SU-DHL-6 (cell line): ENCODE results near the gene FNBP1L.
"Not testable (repeated sequence)": the region's sequence is repeated elsewhere in the genome, so short reads cannot be mapped to it uniquely, and the experiment has no call there.

Experiments
- H2AFZ ChIP-seq: fragments of 200-600 bp; sonication (generic); 2 replicates; pipeline ENCODE4 v1.6.1; 2014; ENCODE audit warnings: low read depth, mild to moderate bottlenecking, moderate library complexity, mixed read lengths, antibody characterized with exemption, low read length; ENCODE audit not compliant: severe bottlenecking
- H3F3A ChIP-seq: fragments of 200-600 bp; shearing (Covaris generic); 2 replicates; pipeline ENCODE4 v1.6.0; 2016; ENCODE audit warnings: antibody characterized with exemption, mild to moderate bottlenecking; ENCODE audit not compliant: insufficient read depth
- H3K27ac ChIP-seq: fragments of 200-600 bp; sonication (generic); 2 replicates; pipeline ENCODE4 v1.5.1; 2016; ENCODE audit warnings: low read depth, mild to moderate bottlenecking, low read length, moderate library complexity, mixed read lengths
- H3K27me3 ChIP-seq: fragments of 200-600 bp; sonication (generic), shearing (Covaris generic); 2 replicates; pipeline ENCODE4 v1.6.0; 2014; ENCODE audit warnings: mild to moderate bottlenecking, low read length
- H3K36me3 ChIP-seq: fragments of 200-600 bp; sonication (generic); 2 replicates; pipeline ENCODE4 v1.6.1; 2014; ENCODE audit warnings: mild to moderate bottlenecking, low read length, mixed read lengths
- H3K4me2 ChIP-seq: fragments of 300-600, 200-600 bp; shearing (Covaris generic), sonication (generic); 2 replicates; pipeline ENCODE4 v1.6.0; 2014; ENCODE audit warnings: low read length, low read depth, mild to moderate bottlenecking; ENCODE audit not compliant: poor library complexity, severe bottlenecking
- H3K4me3 ChIP-seq: fragments of 200-600 bp; sonication (generic); 2 replicates; pipeline ENCODE4 v1.5.1; 2014; ENCODE audit warnings: antibody characterized with exemption, low read length, mild to moderate bottlenecking, mixed read lengths; ENCODE audit not compliant: insufficient read depth, poor library complexity, severe bottlenecking
- H3K79me2 ChIP-seq: fragments of 200-600 bp; sonication (generic); 2 replicates; pipeline ENCODE4 v1.6.1; 2014; ENCODE audit warnings: mild to moderate bottlenecking, low read length, moderate library complexity; ENCODE audit not compliant: insufficient read depth
- H3K9ac ChIP-seq: fragments of 200-600 bp; sonication (generic); 2 replicates; pipeline ENCODE4 v1.7.0; 2014; ENCODE audit warnings: mild to moderate bottlenecking, low read length
- H3K9me2 ChIP-seq: fragments of 200-600 bp; sonication (generic); replicated peaks from 2 replicates; pipeline ENCODE4 v1.6.1; 2014; ENCODE audit warnings: low read length; ENCODE audit not compliant: insufficient read depth
- H3K9me3 ChIP-seq: fragments of 200-600 bp; sonication (generic); 2 replicates; pipeline ENCODE4 v1.6.1; 2014; ENCODE audit warnings: low read length, mixed read lengths; ENCODE audit not compliant: insufficient read depth
- H4K20me1 ChIP-seq: fragments of 200-600 bp; sonication (generic); 2 replicates; pipeline ENCODE4 v1.6.1; 2014; ENCODE audit warnings: low read depth, mild to moderate bottlenecking, antibody characterized with exemption, low read length, moderate library complexity, mixed read lengths
- EZH2phosphoT487 ChIP-seq: fragments of 200-600 bp; sonication (generic), shearing (Covaris generic); conservative IDR thresholded peaks from 2 replicates; pipeline ENCODE4 v1.6.1; 2018; ENCODE audit warnings: mild to moderate bottlenecking, antibody characterized with exemption, low read length, moderate library complexity, mixed read lengths
- TF ChIP-seq, protein P1 (sequence below): fragments of 200-600 bp; sonication (generic); IDR thresholded peaks from one replicate; pipeline ENCODE4 v1.5.1; 2017; ENCODE audit warnings: antibody characterized with exemption, mild to moderate bottlenecking, low read length, moderate library complexity; ENCODE audit not compliant: insufficient read depth, poor library complexity, severe bottlenecking

The FNBP1L gene

DNA sequence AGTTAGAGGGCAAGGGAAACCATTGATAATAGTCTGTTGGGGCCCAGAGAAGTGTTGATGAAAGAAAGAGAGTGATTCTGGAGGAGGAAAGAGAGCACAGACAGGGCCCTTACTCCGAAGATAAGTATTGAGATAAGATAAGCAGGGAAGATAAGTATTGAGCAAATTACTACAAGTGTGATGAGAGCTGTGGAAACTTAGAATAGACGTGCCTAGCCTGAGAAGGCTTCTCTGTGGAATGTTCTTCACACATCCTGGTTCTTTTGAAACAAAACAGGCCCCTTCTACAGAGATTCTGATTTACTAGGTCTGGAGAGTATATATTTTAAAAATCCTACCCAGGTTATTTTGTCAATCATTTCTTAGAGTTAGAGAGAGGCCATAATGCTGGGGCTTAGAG, 26.4 kb downstream of the FNBP1L start:
- TF ChIP-seq EZH2phosphoT487 = no peak
- TF ChIP-seq, protein P1, sequence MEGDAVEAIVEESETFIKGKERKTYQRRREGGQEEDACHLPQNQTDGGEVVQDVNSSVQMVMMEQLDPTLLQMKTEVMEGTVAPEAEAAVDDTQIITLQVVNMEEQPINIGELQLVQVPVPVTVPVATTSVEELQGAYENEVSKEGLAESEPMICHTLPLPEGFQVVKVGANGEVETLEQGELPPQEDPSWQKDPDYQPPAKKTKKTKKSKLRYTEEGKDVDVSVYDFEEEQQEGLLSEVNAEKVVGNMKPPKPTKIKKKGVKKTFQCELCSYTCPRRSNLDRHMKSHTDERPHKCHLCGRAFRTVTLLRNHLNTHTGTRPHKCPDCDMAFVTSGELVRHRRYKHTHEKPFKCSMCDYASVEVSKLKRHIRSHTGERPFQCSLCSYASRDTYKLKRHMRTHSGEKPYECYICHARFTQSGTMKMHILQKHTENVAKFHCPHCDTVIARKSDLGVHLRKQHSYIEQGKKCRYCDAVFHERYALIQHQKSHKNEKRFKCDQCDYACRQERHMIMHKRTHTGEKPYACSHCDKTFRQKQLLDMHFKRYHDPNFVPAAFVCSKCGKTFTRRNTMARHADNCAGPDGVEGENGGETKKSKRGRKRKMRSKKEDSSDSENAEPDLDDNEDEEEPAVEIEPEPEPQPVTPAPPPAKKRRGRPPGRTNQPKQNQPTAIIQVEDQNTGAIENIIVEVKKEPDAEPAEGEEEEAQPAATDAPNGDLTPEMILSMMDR = no peak
- H3K4me3 ChIP-seq = no peak overlapping the region
- H3K79me2 ChIP-seq = no peaks in the 10 kb centered on the region
- H4K20me1 ChIP-seq = no peaks in the 10 kb centered on the region
- no peak overlapping the region for H3K9ac ChIP-seq
- H3K9me3 ChIP-seq = peaks cover 2% of the 10 kb centered on the region; the same call in 1 of the 2 replicates
- no peak overlapping the region for H3K4me2 ChIP-seq
- no peaks in the 10 kb centered on the region for H3K27me3 ChIP-seq
- no peaks in the 10 kb centered on the region for H3K36me3 ChIP-seq
- no peaks in the 10 kb centered on the region for H3F3A ChIP-seq
- no peak overlapping the region for H3K27ac ChIP-seq
- no peaks in the 10 kb centered on the region for H3K9me2 ChIP-seq
- no peak overlapping the region for H2AFZ ChIP-seq

DNA sequence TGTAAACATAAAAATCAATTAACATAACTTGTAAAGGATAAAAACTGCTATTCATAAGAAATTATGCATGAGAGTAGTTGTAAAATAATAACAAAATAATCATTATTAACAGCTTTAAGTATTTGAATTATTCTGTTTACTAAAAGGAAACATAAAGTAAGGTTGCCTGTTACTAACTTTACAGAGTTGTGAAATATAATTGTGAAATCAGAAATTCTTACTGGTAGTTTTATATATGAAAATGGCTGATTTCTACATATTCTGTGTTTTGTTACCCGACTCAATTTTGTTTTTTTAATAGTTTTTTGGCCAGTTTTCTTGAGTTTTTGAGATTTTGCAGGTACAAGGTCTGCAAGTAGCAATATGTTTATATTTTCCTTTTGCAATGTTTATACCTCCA, 27.8 kb downstream of the FNBP1L start:
- Histone ChIP-seq H3K9ac (no peak overlapping the region), H3K27me3 (no peaks in the 10 kb centered on the region), H3K27ac (no peak overlapping the region), H3K4me3 (no peak overlapping the region), H3K9me3 (peaks cover 4% of the 10 kb centered on the region; the same call in 1 of the 2 replicates), H3F3A (no peaks in the 10 kb centered on the region), H4K20me1 (no peaks in the 10 kb centered on the region), H3K36me3 (no peaks in the 10 kb centered on the region), H2AFZ (no peak overlapping the region), H3K79me2 (no peaks in the 10 kb centered on the region), H3K9me2 (no peaks in the 10 kb centered on the region), H3K4me2 (no peak overlapping the region)
- TF ChIP-seq, protein P1 = no peak
- no peak for TF ChIP-seq EZH2phosphoT487

DNA sequence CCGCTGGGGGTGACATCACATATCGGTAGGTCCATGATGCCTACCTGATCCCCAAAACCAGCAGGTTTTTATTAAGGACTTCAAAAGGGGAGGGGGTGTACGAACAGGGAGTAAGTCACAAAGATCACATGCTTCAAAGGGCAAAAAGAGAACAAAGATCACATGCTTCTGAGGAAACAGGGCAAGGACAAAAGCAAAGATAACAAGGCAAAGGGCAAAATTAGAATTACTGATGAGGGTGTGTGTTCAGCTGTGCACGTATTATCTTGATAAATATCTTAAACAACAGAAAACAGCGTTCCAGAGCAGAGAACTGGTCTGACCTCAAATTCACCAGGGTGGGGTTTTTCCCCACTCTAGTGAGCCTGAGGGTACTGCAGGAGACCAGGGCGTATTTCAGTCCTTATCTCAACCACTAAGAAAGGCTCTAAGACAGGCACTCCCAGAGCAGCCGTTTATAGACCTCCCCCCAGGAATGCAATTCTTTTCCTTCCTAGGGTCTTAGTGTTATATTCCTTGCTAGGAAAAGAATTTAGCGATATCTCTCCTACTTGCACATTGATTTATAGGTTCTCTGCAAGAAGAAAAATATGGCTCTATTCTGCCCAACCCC, 31.3 kb downstream of the FNBP1L start:
- not testable (repeated sequence) for H3K79me2 ChIP-seq, H3K9me3 ChIP-seq, H4K20me1 ChIP-seq

DNA sequence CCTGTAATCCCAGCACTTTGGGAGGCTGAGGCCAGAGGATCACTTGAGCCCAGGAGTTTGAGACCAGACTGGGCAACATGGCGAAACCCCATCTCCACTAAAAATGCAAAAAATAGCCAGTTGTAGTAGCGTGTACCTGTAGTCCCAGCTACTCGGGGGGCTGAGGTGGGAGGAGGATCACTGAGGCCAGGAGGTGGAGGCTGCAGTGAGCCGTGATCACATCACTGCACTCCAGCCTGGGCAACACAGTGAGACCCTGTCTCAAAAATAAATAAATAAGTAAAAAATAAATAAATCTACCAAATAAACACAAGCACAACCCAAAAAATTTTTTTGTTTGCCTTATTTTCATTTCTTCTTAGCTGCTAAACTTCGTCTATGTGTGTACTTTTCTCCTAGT, 34.0 kb downstream of the FNBP1L start:
- not testable (repeated sequence) for H4K20me1 ChIP-seq, H3K4me3 ChIP-seq, H3K9me2 ChIP-seq, H3K36me3 ChIP-seq, H3K79me2 ChIP-seq, H3F3A ChIP-seq, H3K4me2 ChIP-seq, H3K9me3 ChIP-seq, H2AFZ ChIP-seq, H3K9ac ChIP-seq, H3K27ac ChIP-seq, H3K27me3 ChIP-seq

More for the DNA sequence above, 31.3 kb downstream of the FNBP1L start:
- H2AFZ ChIP-seq, H3K9me2 ChIP-seq, H3F3A ChIP-seq, H3K36me3 ChIP-seq, H3K9ac ChIP-seq, H3K4me3 ChIP-seq, H3K27ac ChIP-seq, H3K4me2 ChIP-seq, H3K27me3 ChIP-seq: not testable (repeated sequence)
